ENCODE data around the gene MAGI1. TPM values are rescaled to one million over a fixed set of nuclear protein-coding genes. Genes with fewer than 3 reads are reported as not detected.

The MAGI1 gene
- total RNA-seq, 4 donors from 2014 or later = 7.6 to 42.9 (median 37.0) TPM

DNA sequence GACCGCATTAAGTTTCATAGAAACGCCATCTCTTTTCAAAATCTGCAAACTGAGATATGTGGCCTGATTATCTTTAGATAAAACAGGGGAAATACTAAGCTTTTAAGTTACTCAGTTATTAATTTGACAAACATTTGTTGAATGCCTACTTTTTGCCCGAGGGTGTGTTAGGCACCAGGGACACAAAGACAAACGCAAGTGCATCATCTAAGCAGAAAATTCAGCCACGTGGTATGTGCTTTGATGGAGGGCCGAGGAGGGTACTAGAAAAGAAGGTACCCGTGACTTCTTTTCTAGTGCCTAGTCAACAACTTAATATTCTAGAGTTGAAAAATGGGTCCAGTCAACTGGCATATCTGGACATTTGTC is 594.3 kb downstream of the MAGI1 start:
- Histone ChIP-seq H3K27me3 (no peaks in the 10 kb centered on the region), H3K9me3 (no peaks in the 10 kb centered on the region), H3K27ac (no peak overlapping the region), H3K4me3 (no peak overlapping the region), H3K4me1 (no peaks in the 10 kb centered on the region), H3K36me3 (no peaks in the 10 kb centered on the region)
- intact Hi-C loops (cut with DNase I; ENCODE audit: low total_unique reads) = no loop called here
- no peak for TF ChIP-seq CTCF (IDR thresholded peaks at IDR 0.05)
- no peak for TF ChIP-seq POLR2A (IDR thresholded peaks at IDR 0.05)
- no peak for DNase-seq

DNA sequence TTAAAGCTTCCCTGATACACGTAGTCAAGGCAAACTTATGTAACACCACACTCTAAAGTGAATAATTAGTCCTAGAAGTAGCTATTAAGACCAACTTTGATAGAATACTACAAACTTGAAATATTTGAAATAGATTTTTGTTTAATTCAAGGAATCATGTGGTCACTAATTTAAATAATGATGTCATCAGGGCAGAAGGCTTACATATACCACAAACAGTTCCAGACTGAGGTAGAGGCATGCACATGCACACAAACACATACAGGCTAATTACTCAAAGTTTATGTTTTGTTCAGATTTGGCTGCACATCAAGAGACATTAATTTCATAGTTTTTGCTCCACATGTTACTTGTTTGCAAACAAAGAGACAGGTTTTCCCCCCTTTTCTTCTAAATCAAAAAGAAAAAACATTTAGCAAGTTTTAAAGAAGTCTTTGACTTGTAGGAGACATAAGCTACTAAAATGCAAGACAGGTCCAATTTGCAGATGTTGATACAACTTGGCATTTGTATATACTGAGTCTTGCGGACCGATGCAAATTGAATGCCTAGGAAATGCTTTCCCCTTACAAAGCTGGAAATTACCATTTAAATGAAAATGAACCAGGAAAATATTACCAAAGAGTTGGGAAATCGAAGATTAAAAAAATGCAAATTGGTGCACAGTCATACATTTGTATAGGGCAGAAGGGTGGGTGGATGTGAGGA is 594.8 kb downstream of the MAGI1 start:
- no peaks in the 10 kb centered on the region for H3K4me1 ChIP-seq
- no peak for DNase-seq

GRCh38 chr3:65439641-65440284 is 599.0 kb downstream of the MAGI1 start:
- intact Hi-C loops (cut with DNase I; ENCODE audit: low total_unique reads) = no loop called here
- DNase-seq = peak; percentile 19 to 20
- Histone ChIP-seq H3K27me3 (no peaks in the 10 kb centered on the region), H3K4me3 (no peak overlapping the region), H3K4me1 (no peaks in the 10 kb centered on the region), H3K9me3 (no peaks in the 10 kb centered on the region), H3K36me3 (no peaks in the 10 kb centered on the region), H3K27ac (no peak overlapping the region)
- TF ChIP-seq CTCF (IDR thresholded peaks at IDR 0.05) = peak; percentile 20 to 45 (median 34)
- TF ChIP-seq POLR2A (IDR thresholded peaks at IDR 0.05) = no peak

More for the DNA sequence above, 594.8 kb downstream of the MAGI1 start:
- Histone ChIP-seq H3K4me3 (no peak overlapping the region), H3K27me3 (no peaks in the 10 kb centered on the region), H3K27ac (no peak overlapping the region), H3K9me3 (no peaks in the 10 kb centered on the region), H3K36me3 (no peaks in the 10 kb centered on the region)
- intact Hi-C loops (cut with DNase I; ENCODE audit: low total_unique reads) = no loop called here
- TF ChIP-seq CTCF (IDR thresholded peaks at IDR 0.05) (no peak), POLR2A (IDR thresholded peaks at IDR 0.05) (no peak)

- no peaks in the 10 kb centered on the region for H3K27me3 ChIP-seq
- no peak overlapping the region for H3K4me3 ChIP-seq
- no peak for DNase-seq
- H3K4me1 ChIP-seq = no peaks in the 10 kb centered on the region
- intact Hi-C loops (cut with DNase I; ENCODE audit: low total_unique reads) = no loop called here
- TF ChIP-seq POLR2A (IDR thresholded peaks at IDR 0.05) (no peak), CTCF (IDR thresholded peaks at IDR 0.05) (no peak)
- no peak overlapping the region for H3K27ac ChIP-seq
- H3K9me3 ChIP-seq = no peaks in the 10 kb centered on the region
- H3K36me3 ChIP-seq = no peaks in the 10 kb centered on the region
These were observed 600.1 kb downstream of the MAGI1 start for GRCh38 chr3:65438612-65439011.

DNA sequence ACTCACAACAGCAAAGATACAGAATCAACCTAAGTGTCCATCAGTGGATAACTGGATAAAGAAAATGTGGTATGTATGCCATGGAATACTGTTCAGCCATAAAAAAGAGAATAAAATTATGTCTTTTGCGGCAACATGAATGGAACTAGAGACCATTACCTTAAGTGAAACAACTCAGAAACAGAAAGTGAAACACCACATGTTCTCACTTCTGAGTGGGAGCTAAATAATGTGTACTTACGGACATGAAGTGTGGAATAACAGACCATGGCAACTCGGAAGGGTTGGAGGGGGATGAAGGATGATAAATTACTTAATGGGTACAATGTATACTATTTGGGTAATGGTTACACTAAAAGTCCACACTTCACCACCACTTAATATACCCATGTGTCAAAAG is 600.6 kb downstream of the MAGI1 start:
- H3K27me3 ChIP-seq = no peaks in the 10 kb centered on the region
- no peak for TF ChIP-seq POLR2A (IDR thresholded peaks at IDR 0.05)
- H3K27ac ChIP-seq = no peak overlapping the region
- H3K9me3 ChIP-seq = no peaks in the 10 kb centered on the region
- H3K4me1 ChIP-seq = no peaks in the 10 kb centered on the region
- H3K4me3 ChIP-seq = no peak overlapping the region
- intact Hi-C loops (cut with DNase I; ENCODE audit: low total_unique reads) = no loop called here
- DNase-seq = no peak
- H3K36me3 ChIP-seq = no peaks in the 10 kb centered on the region

Data from uterus (tissue), 4 donors.